GM15510 (cell line): ENCODE results near the gene RASGEF1C.

Source experiments
- POLR2A ChIP-seq: IDR thresholded peaks from 3 replicates; pipeline ENCODE4 v1.6.1; 2011; ENCODE audit warnings: borderline replicate concordance; ENCODE audit not compliant: insufficient read length; ENCODE audit errors: extremely low read depth

RASGEF1C gene

GRCh38 chr5:180115326-180116076, 93.5 kb downstream of the RASGEF1C start:
- no peak for TF ChIP-seq POLR2A

DNA sequence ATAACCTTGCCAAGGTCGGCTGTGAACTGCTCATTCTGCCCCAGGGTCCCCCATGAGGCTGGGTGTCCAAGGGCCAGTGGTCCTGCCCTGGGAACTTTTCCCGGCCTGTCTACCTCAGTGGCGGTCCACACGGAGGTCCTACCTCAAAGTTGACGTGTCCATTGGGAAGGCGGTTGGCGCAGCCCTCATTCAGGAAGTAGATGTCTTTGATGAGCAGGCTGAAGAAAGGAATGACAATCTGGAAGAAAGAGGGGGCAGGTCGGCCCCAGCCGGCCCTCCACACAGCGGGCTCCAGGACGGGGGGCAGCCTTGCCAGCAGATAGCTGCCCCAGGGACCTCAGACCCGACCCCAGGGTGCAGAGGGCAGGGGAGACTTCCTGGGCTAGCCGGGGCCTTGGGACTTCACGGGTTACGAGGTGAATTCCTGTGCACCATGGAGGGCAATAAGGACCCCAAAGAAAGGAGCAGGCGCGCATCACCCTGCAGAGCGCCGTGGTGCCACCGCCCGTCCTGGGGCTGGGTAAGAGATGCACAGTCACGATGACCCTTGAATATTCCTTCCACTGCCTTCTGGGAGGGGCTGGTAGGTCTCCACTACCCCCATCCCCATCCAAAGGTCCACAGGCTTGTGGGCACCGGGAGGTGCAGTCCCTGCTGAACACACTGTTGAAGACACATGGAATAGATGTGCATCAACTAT, 94.6 kb downstream of the RASGEF1C start:
- TF ChIP-seq POLR2A: no peak

DNA sequence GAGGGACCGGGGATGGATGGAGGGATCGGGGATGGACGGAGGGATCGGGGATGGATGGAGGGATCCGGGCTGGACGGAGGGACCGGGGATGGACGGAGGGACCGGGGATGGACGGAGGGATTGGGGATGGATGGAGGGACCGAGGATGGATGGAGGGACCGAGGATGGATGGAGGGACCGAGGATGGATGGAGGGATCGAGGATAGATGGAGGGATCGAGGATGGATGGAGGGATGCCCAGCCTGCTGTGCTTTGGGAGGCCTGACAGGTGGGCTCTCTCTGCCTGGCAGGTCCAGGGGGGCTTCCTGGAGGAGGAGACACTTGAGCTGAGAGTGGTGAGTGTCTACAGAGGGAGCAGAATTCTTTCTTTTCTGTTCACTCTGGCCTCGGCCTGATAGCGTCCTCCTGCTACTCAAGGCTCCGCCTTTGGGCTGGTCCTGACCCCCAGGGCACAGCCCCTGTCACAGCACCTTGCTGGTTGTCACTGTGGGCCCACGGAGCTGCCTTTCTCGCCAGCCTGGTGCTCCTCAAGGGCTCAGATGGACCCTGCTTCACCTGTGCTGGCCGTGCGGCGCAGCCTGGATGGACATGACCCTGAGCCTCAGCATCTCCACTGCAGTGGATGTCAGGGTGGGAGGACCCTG, 95.2 kb downstream of the RASGEF1C start:
- TF ChIP-seq POLR2A: no peak

- no peak for TF ChIP-seq POLR2A
Observed at GRCh38 chr5:180112181-180112861, 96.7 kb downstream of the RASGEF1C start.

- TF ChIP-seq POLR2A: no peak
Observed at GRCh38 chr5:180111273-180112002, 97.6 kb downstream of the RASGEF1C start.

DNA sequence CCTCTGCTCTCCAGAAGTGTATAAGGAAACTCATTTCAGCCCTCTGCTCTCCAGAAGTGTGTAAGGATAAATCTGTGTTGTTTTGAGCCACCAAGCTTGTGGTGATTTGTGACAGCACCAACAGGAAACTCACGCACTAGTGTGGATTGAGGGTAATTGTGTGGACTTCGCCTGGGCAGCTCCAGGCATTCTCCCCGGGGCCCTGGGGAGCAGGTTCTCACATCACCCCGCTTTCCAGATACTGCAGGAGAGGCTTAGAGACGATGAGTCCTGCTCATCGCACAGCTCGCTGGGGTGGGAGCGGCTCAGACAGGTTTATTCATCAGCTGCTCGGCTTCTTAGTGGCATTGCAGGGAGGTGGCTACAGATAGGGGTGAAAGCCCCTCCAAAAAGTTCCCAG, 99.1 kb downstream of the RASGEF1C start:
- TF ChIP-seq POLR2A: no peak

DNA sequence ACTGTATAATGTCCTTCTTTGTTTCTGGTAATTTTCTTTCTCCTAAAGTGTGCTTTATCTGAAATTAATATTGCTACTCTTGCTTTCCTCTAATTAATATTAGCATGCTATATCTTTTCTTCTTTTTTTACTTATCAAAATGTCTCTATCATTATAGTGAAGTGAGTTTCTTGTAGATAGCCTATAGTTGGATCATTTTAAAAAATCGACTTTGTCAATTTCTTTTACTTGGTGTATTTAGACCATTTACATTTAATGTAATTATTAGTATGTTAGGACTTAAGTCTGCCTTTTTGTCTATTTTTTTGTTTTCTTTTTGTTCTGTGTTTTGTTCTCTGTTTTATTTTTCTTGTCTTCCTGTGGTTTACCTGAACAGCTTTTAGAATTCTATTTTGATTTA, 102.0 kb downstream of the RASGEF1C start:
- TF ChIP-seq POLR2A: no peak

DNA sequence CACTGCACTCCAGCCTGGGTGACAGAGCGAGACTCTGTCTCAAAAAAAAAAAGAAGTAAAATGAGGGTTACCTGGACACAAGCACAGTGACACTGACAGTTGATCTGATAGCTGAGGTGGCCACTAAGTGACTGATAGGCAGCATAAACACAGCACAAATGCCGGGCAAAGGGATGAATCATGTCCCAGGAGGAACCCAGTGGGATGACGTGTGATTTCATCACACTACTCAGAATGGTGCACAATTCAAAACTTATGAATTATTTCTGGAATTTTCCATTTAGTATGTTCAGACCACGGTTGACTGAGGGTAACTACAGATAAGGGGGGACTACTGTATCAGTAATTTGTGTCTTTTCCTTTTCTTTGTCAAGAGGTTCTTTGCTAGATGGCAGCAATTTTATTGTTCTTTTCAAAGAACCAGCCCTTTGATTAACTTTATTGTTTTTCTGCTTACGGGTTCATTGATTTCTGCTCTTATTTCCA, 103.1 kb downstream of the RASGEF1C start:
- TF ChIP-seq POLR2A: no peak

GRCh38 chr5:180104168-180104530, 104.9 kb downstream of the RASGEF1C start:
- TF ChIP-seq POLR2A: no peak

DNA sequence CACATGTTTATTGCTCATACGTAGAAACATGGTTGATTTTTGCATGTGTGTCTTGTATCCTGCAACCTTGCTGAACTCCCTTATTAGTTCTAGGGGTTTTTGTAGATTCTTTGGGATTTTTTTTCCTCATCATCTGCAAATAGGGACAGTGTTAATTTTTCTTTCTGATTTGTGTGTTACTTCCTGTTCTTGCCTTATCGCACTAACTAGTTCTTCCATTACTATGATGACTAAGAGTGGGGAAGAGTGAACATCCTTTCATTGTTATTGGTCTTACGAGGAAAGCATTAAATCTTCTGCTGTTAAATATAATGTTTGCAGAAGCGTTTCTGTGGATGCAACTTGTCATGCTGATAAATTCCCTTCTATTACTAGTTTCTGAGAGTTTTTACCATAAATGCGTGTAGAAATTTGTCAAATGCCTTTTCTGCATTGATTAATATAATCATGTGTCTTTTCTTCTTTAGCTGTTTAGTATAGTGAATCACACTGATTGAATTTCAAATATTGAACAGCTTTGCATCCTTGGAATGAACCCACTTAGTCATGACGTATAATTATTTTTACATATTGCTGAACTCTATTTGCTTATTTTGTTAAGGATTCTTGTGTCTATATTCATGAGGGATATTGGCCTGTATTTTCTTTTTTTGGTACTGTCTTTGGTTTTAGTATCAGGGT, 105.4 kb downstream of the RASGEF1C start:
- TF ChIP-seq POLR2A: no peak

GRCh38 chr5:180102636-180103035, 106.4 kb downstream of the RASGEF1C start:
- TF ChIP-seq POLR2A: no peak

GRCh38 chr5:180101451-180102105, 107.4 kb downstream of the RASGEF1C start:
- TF ChIP-seq POLR2A: no peak
